Dendritic cell treated with granulocyte-macrophage colony-stimulating factor and Interleukin-4, amounts not matched to agents 40 ng/mL and 50 ng/mL, for 4 days (primary cell): Measurements from ENCODE around the gene LRRC23.
A peak's percentile ranks its signal among the peaks of the same experiment; 100 is the strongest.
"Not testable (repeated sequence)": the region's sequence is repeated elsewhere in the genome, so short reads cannot be mapped to it uniquely, and the experiment has no call there.

Experiments used
- H3K27ac Mint-ChIP-seq: one replicate; pipeline ENCODE4 v1.8.0; 2022; ENCODE audit warnings: mild to moderate bottlenecking, mixed read lengths
- H3K27me3 Mint-ChIP-seq: one replicate; pipeline ENCODE4 v1.8.0; 2022; ENCODE audit warnings: mild to moderate bottlenecking, mixed read lengths
- H3K36me3 Mint-ChIP-seq: one replicate; pipeline ENCODE4 v1.8.0; 2022; ENCODE audit warnings: low read depth, mixed read lengths
- H3K4me1 Mint-ChIP-seq: one replicate; pipeline ENCODE4 v1.8.0; 2022; ENCODE audit warnings: low read depth, mixed read lengths
- H3K4me3 Mint-ChIP-seq: one replicate; pipeline ENCODE4 v1.8.0; 2022; ENCODE audit warnings: mild to moderate bottlenecking, moderate library complexity, mixed read lengths
- H3K9me3 Mint-ChIP-seq: one replicate; pipeline ENCODE4 v1.8.0; 2022; ENCODE audit warnings: mixed read lengths
- intact Hi-C: fragments of 100-400 bp; cut with micrococcal nuclease; formaldehyde crosslinking; loops from one replicate; pipeline ENCODE4 v1.15.0; 2022

LRRC23 gene

GRCh38 chr12:6904280-6905276, at the start of gene LRRC23:
Gene LRRC23, plus strand, starts transcription at chr12:6904822. Its CDS starts 812 bp downstream, at chr12:6905634.
- H3K4me3 Mint-ChIP-seq = no peak within 1 kb of the TSS
- intact Hi-C loops = loop anchor here (1.0 kb wide), 1 partner anchor 13 kb away; no protein-coding TSS in a partner anchor

GRCh38 chr12:6855322-6855721, 49.3 kb upstream of the LRRC23 start:
- Mint-ChIP-seq H3K4me3 (no peak overlapping the region), H3K4me1 (peaks cover 23% of the 10 kb centered on the region), H3K36me3 (peaks cover 75% of the 10 kb centered on the region), H3K27ac (no peak overlapping the region), H3K27me3 (no peaks in the 10 kb centered on the region), H3K9me3 (no peaks in the 10 kb centered on the region)
- intact Hi-C loops = no loop called here

More at GRCh38 chr12:6904280-6905276, at the start of gene LRRC23:
- peaks cover 7% of the 10 kb centered on the region for H3K36me3 Mint-ChIP-seq
- H3K4me1 Mint-ChIP-seq = peaks cover 8% of the 10 kb centered on the region
- H3K27ac Mint-ChIP-seq = no peak within 1 kb of the TSS
- H3K27me3 Mint-ChIP-seq = peaks cover under 1% of the 10 kb centered on the region
- no peaks in the 10 kb centered on the region for H3K9me3 Mint-ChIP-seq

GRCh38 chr12:6858799-6859198, 45.8 kb upstream of the LRRC23 start:
- peaks cover 6% of the 10 kb centered on the region for H3K4me1 Mint-ChIP-seq
- H3K27me3 Mint-ChIP-seq = no peaks in the 10 kb centered on the region
- no peaks in the 10 kb centered on the region for H3K9me3 Mint-ChIP-seq
- intact Hi-C loops = no loop called here
- H3K4me3 Mint-ChIP-seq = no peak overlapping the region
- peaks cover 91% of the 10 kb centered on the region for H3K36me3 Mint-ChIP-seq
- no peak overlapping the region for H3K27ac Mint-ChIP-seq

GRCh38 chr12:6860116-6860515, 44.5 kb upstream of the LRRC23 start:
- no peaks in the 10 kb centered on the region for H3K9me3 Mint-ChIP-seq
- no peaks in the 10 kb centered on the region for H3K27me3 Mint-ChIP-seq
- no peak overlapping the region for H3K27ac Mint-ChIP-seq

GRCh38 chr12:6860942-6861341, 43.7 kb upstream of the LRRC23 start:
- Mint-ChIP-seq H3K4me3 (no peak overlapping the region), H3K36me3 (peaks cover 98% of the 10 kb centered on the region), H3K4me1 (peaks cover under 1% of the 10 kb centered on the region), H3K9me3 (no peaks in the 10 kb centered on the region), H3K27me3 (no peaks in the 10 kb centered on the region), H3K27ac (no peak overlapping the region)
- intact Hi-C loops = no loop called here

More at GRCh38 chr12:6860116-6860515, 44.5 kb upstream of the LRRC23 start:
- H3K36me3 Mint-ChIP-seq = peaks cover 97% of the 10 kb centered on the region
- intact Hi-C loops = no loop called here
- H3K4me3 Mint-ChIP-seq = no peak overlapping the region
- H3K4me1 Mint-ChIP-seq = no peaks in the 10 kb centered on the region

- peaks cover 5% of the 10 kb centered on the region for H3K4me1 Mint-ChIP-seq
- H3K36me3 Mint-ChIP-seq = peaks cover 98% of the 10 kb centered on the region
- H3K4me3 Mint-ChIP-seq = no peak overlapping the region
- no peaks in the 10 kb centered on the region for H3K9me3 Mint-ChIP-seq
- intact Hi-C loops = no loop called here
- H3K27ac Mint-ChIP-seq = no peak overlapping the region
- H3K27me3 Mint-ChIP-seq = no peaks in the 10 kb centered on the region
These were observed 43.2 kb upstream of the LRRC23 start for GRCh38 chr12:6861391-6861790.

- H3K36me3 Mint-ChIP-seq = peaks cover 95% of the 10 kb centered on the region
- no peak overlapping the region for H3K27ac Mint-ChIP-seq
- H3K9me3 Mint-ChIP-seq = no peaks in the 10 kb centered on the region
- H3K4me3 Mint-ChIP-seq = no peak overlapping the region
- H3K27me3 Mint-ChIP-seq = no peaks in the 10 kb centered on the region
- peaks cover 12% of the 10 kb centered on the region for H3K4me1 Mint-ChIP-seq
- intact Hi-C loops = no loop called here
These were observed 41.6 kb upstream of the LRRC23 start for GRCh38 chr12:6863033-6863432.

- H3K36me3 Mint-ChIP-seq = peaks cover 95% of the 10 kb centered on the region
- peaks cover 18% of the 10 kb centered on the region for H3K4me1 Mint-ChIP-seq
- no peak overlapping the region for H3K4me3 Mint-ChIP-seq
- H3K9me3 Mint-ChIP-seq = no peaks in the 10 kb centered on the region
- no peak overlapping the region for H3K27ac Mint-ChIP-seq
- no peaks in the 10 kb centered on the region for H3K27me3 Mint-ChIP-seq
- intact Hi-C loops = no loop called here
These were observed 40.9 kb upstream of the LRRC23 start for GRCh38 chr12:6863586-6864321.

- H3K27ac Mint-ChIP-seq, H3K9me3 Mint-ChIP-seq, H3K4me3 Mint-ChIP-seq, H3K27me3 Mint-ChIP-seq: not testable (repeated sequence)
- intact Hi-C loops = loop anchor here (5.0 kb wide), 1 partner anchor 72 kb away; no protein-coding TSS in a partner anchor
- peaks cover 34% of the 10 kb centered on the region for H3K4me1 Mint-ChIP-seq
- H3K36me3 Mint-ChIP-seq = peaks cover 95% of the 10 kb centered on the region
These were observed 39.3 kb upstream of the LRRC23 start for GRCh38 chr12:6865307-6865706.

GRCh38 chr12:6866163-6866919, 38.3 kb upstream of the LRRC23 start:
- intact Hi-C loops = loop anchor here (5.0 kb wide), 1 partner anchor 71 kb away; no protein-coding TSS in a partner anchor
- Mint-ChIP-seq H3K4me3 (peak overlapping the region; percentile 94), H3K4me1 (peaks cover 44% of the 10 kb centered on the region), H3K27me3 (no peaks in the 10 kb centered on the region), H3K9me3 (no peaks in the 10 kb centered on the region), H3K36me3 (peaks cover 95% of the 10 kb centered on the region), H3K27ac (peak overlapping the region; percentile 94)

- Mint-ChIP-seq H3K27ac (peak overlapping the region; percentile 94), H3K27me3 (no peaks in the 10 kb centered on the region), H3K4me3 (peak overlapping the region; percentile 94), H3K36me3 (peaks cover 95% of the 10 kb centered on the region), H3K4me1 (peaks cover 50% of the 10 kb centered on the region), H3K9me3 (no peaks in the 10 kb centered on the region)
- intact Hi-C loops = loop anchor here (5.0 kb wide), 1 partner anchor 70 kb away; no protein-coding TSS in a partner anchor
These were observed 37.7 kb upstream of the LRRC23 start for GRCh38 chr12:6866920-6867412.

- H3K4me1 Mint-ChIP-seq = peaks cover 57% of the 10 kb centered on the region
- peaks cover 96% of the 10 kb centered on the region for H3K36me3 Mint-ChIP-seq
- H3K27ac Mint-ChIP-seq = peak within 1 kb of the TSS; percentile 94
- no peaks in the 10 kb centered on the region for H3K27me3 Mint-ChIP-seq
- intact Hi-C loops = loop anchor here (2.0 to 5.0 kb wide), 2 partner anchors 70 to 245 kb away; no protein-coding TSS in a partner anchor
- H3K9me3 Mint-ChIP-seq = no peaks in the 10 kb centered on the region
- peak within 1 kb of the TSS; percentile 94 for H3K4me3 Mint-ChIP-seq
These were observed 37.0 kb upstream of the LRRC23 start, which contains the start of gene TPI1 for GRCh38 chr12:6867413-6868210. Gene TPI1, plus strand, starts transcription at chr12:6867531. Its CDS starts 36 bp downstream, at chr12:6867567.
